ENCODE measurements around the gene PSME1. TPM values are rescaled to one million over a fixed set of nuclear protein-coding genes. Genes with fewer than 3 reads are reported as not detected.

The PSME1 gene
- total RNA-seq, 2 donors from 2014 or later, result 61.2 to 84.5 TPM

Other genes starting within 250 kb of the PSME1 start
- gene DHRS4, start 182.4 kb upstream of the PSME1 start, total RNA-seq, result 10 to 100 TPM; 18.0 to 20.6 TPM
- gene DHRS4L2, start 147.3 kb upstream of the PSME1 start, total RNA-seq, result 1 to 10 TPM; 5.5 to 6.9 TPM
- gene CARMIL3, start 84.2 kb upstream of the PSME1 start, total RNA-seq, result under 1 TPM in 1 of 2 donors, not detected in 1; 0.14 TPM
- 1 to 10 TPM; 1.3 to 2.4 TPM for gene CPNE6, start 64.6 kb upstream of the PSME1 start, total RNA-seq
- gene PCK2, start 41.9 kb upstream of the PSME1 start, total RNA-seq, result 10 to 100 TPM; 11.4 to 16.9 TPM
- 10 to 100 TPM; 52.8 to 54.2 TPM for gene DCAF11, start 21.4 kb upstream of the PSME1 start, total RNA-seq
- gene NRL, start 21.2 kb upstream of the PSME1 start, total RNA-seq, result 1 to 10 TPM in 1 of 2 donors, under 1 TPM in 1; 0.92 to 6.1 TPM
- gene FITM1, start 5.5 kb upstream of the PSME1 start, total RNA-seq, result under 1 TPM in 1 of 2 donors, not detected in 1; 0.78 TPM
- gene EMC9, start 5.4 kb downstream of the PSME1 start, total RNA-seq, result 10 to 100 TPM in 1 of 2 donors, 1 to 10 TPM in 1; 4.9 to 18.6 TPM
- gene PSME2, start 10.4 kb downstream of the PSME1 start, total RNA-seq, result 10 to 100 TPM; 24.6 to 28.8 TPM
- 10 to 100 TPM; 60.4 to 94.6 TPM for gene RNF31, start 11.3 kb downstream of the PSME1 start, total RNA-seq
- gene IRF9, start 25.1 kb downstream of the PSME1 start, total RNA-seq, result 10 to 100 TPM; 74.8 to 86.1 TPM
- 10 to 100 TPM; 13.1 to 23.6 TPM for gene REC8, start 35.9 kb downstream of the PSME1 start, total RNA-seq
- gene IPO4, start 52.6 kb downstream of the PSME1 start, total RNA-seq, result 10 to 100 TPM; 19.9 to 64.6 TPM
- 10 to 100 TPM; 51.8 to 81.9 TPM for gene TM9SF1, start 59.2 kb downstream of the PSME1 start, total RNA-seq
- not detected for gene TSSK4, start 69.5 kb downstream of the PSME1 start, total RNA-seq
- 10 to 100 TPM; 33.4 to 58.3 TPM for gene CHMP4A, start 77.3 kb downstream of the PSME1 start, total RNA-seq
- gene MDP1, start 79.9 kb downstream of the PSME1 start, total RNA-seq, result 10 to 100 TPM; 15.7 to 24.0 TPM
- 10 to 100 TPM; 76.0 to 91.4 TPM for gene NEDD8, start 96.2 kb downstream of the PSME1 start, total RNA-seq
- gene GMPR2, start 96.7 kb downstream of the PSME1 start, total RNA-seq, result 10 to 100 TPM; 39.2 to 51.3 TPM
- 10 to 100 TPM; 52.4 to 83.5 TPM for gene TINF2, start 106.4 kb downstream of the PSME1 start, total RNA-seq
- gene TGM1, start 127.0 kb downstream of the PSME1 start, total RNA-seq, result under 1 TPM in 1 of 2 donors, not detected in 1; 0.21 TPM
- 10 to 100 TPM; 28.2 to 44.7 TPM for gene RABGGTA, start 135.4 kb downstream of the PSME1 start, total RNA-seq
- gene DHRS1, start 163.6 kb downstream of the PSME1 start, total RNA-seq, result 10 to 100 TPM; 25.5 to 31.4 TPM
- 10 to 100 TPM; 15.8 to 19.2 TPM for gene NOP9, start 163.7 kb downstream of the PSME1 start, total RNA-seq
- gene CIDEB, start 171.8 kb downstream of the PSME1 start, total RNA-seq, result 10 to 100 TPM; 10.9 to 17.3 TPM
- 10 to 100 TPM; 15.2 to 21.8 TPM for gene LTB4R2, start 173.9 kb downstream of the PSME1 start, total RNA-seq
- 10 to 100 TPM in 1 of 2 donors, 1 to 10 TPM in 1; 8.9 to 13.1 TPM for gene LTB4R, start 175.3 kb downstream of the PSME1 start, total RNA-seq
- gene ADCY4, start 198.9 kb downstream of the PSME1 start, total RNA-seq, result 10 to 100 TPM; 25.5 to 28.7 TPM
- 10 to 100 TPM in 1 of 2 donors, 1 to 10 TPM in 1; 6.8 to 17.9 TPM for gene RIPK3, start 203.8 kb downstream of the PSME1 start, total RNA-seq
- gene NFATC4, start 232.0 kb downstream of the PSME1 start, total RNA-seq, result 10 to 100 TPM; 62.0 to 84.5 TPM